SK-N-SH treated with all-trans-retinoic acid at 6 μM for 48 hours (cell line): ENCODE results near the gene DPP6.

ENCODE experiments used
- ATAC-seq: fragments of 200-7000 bp; cut with Tn5 transposase; 3 replicates; pipeline ENCODE4 v1.9.1; 2020; ENCODE audit warnings: mild to moderate bottlenecking, moderate library complexity
- ARNTL ChIP-seq: fragments of 450-650 bp; formaldehyde crosslinking; IDR thresholded peaks from 2 replicates; pipeline ENCODE4 v1.5.0; 2020; ENCODE audit warnings: low read depth, mild to moderate bottlenecking, moderate library complexity, borderline replicate concordance
- BACH2 ChIP-seq: fragments of 250-450 bp; sonication (Bioruptor Pico); IDR thresholded peaks from 2 replicates; pipeline ENCODE4 v1.9.0; 2021; ENCODE audit warnings: mild to moderate bottlenecking, borderline replicate concordance
- CSDC2 ChIP-seq: fragments of 250-450 bp; sonication (Bioruptor Pico); IDR thresholded peaks from 2 replicates; pipeline ENCODE4 v1.5.0; 2020; ENCODE audit warnings: mild to moderate bottlenecking, moderate library complexity
- ESRRG ChIP-seq: fragments of 250-450 bp; sonication (Bioruptor Pico); IDR thresholded peaks from 2 replicates; pipeline ENCODE4 v1.6.1; 2021; ENCODE audit warnings: mild to moderate bottlenecking
- GLIS3 ChIP-seq: fragments of 250-450 bp; sonication (Bioruptor Pico); IDR thresholded peaks from 2 replicates; pipeline ENCODE4 v1.5.0; 2020; ENCODE audit warnings: mild to moderate bottlenecking, moderate library complexity
- ISL1 ChIP-seq: fragments of 250-450 bp; sonication (Bioruptor Pico); IDR thresholded peaks from 2 replicates; pipeline ENCODE4 v2.1.2; 2022; ENCODE audit warnings: mild to moderate bottlenecking, moderate library complexity
- OSR1 ChIP-seq: fragments of 250-450 bp; sonication (Bioruptor Pico); IDR thresholded peaks from 2 replicates; pipeline ENCODE4 v1.8.0; 2022; ENCODE audit warnings: moderate library complexity, mild to moderate bottlenecking, inconsistent platforms
- POU6F1 ChIP-seq: fragments of 250-450 bp; sonication (Bioruptor Pico); IDR thresholded peaks from 2 replicates; pipeline ENCODE4 v1.8.0; 2021; ENCODE audit warnings: low read depth, mild to moderate bottlenecking, moderate library complexity, borderline replicate concordance
- PPARA ChIP-seq: fragments of 250-450 bp; sonication (Bioruptor Pico); IDR thresholded peaks from 2 replicates; pipeline ENCODE4 v1.5.0; 2020; ENCODE audit warnings: mild to moderate bottlenecking, borderline replicate concordance
- RARB ChIP-seq: fragments of 250-450 bp; sonication (Bioruptor Pico); IDR thresholded peaks from 2 replicates; pipeline ENCODE4 v1.8.0; 2021; ENCODE audit warnings: mild to moderate bottlenecking, moderate library complexity
- SNAI2 ChIP-seq: fragments of 250-450 bp; sonication (Bioruptor Pico); IDR thresholded peaks from 2 replicates; pipeline ENCODE4 v1.5.0; 2020; ENCODE audit warnings: mild to moderate bottlenecking, moderate library complexity
- TCF4 ChIP-seq: fragments of 250-450 bp; sonication (Bioruptor Pico); IDR thresholded peaks from 2 replicates; pipeline ENCODE4 v1.8.0; 2021; ENCODE audit warnings: mild to moderate bottlenecking, moderate library complexity, borderline replicate concordance
- TOX ChIP-seq: fragments of 250-450 bp; sonication (Bioruptor Pico); IDR thresholded peaks from 2 replicates; pipeline ENCODE4 v1.8.0; 2021; ENCODE audit warnings: mild to moderate bottlenecking, moderate library complexity, borderline replicate concordance
- TSHZ2 ChIP-seq: fragments of 250-450 bp; sonication (Bioruptor Pico); IDR thresholded peaks from 2 replicates; pipeline ENCODE4 v1.5.0; 2020; ENCODE audit warnings: mild to moderate bottlenecking, moderate library complexity
- ZC3H10 ChIP-seq: fragments of 250-450 bp; sonication (Bioruptor Pico); IDR thresholded peaks from 2 replicates; pipeline ENCODE4 v1.5.1; 2021; ENCODE audit warnings: mild to moderate bottlenecking, moderate library complexity
- ZFP30 ChIP-seq: fragments of 450-650 bp; formaldehyde crosslinking; IDR thresholded peaks from 2 replicates; pipeline ENCODE4 v1.5.0; 2022; ENCODE audit warnings: mild to moderate bottlenecking, moderate library complexity
- ZNF565 ChIP-seq: fragments of 450-650 bp; formaldehyde crosslinking; conservative IDR thresholded peaks from 2 replicates; pipeline ENCODE4 v1.5.0; 2020; ENCODE audit warnings: low read depth, mild to moderate bottlenecking, moderate library complexity
- ZNF70 ChIP-seq: fragments of 450-650 bp; formaldehyde crosslinking; IDR thresholded peaks from 2 replicates; pipeline ENCODE4 v1.5.0; 2020; ENCODE audit warnings: mild to moderate bottlenecking, moderate library complexity
- ZNF8 ChIP-seq: fragments of 450-650 bp; formaldehyde crosslinking; IDR thresholded peaks from 2 replicates; pipeline ENCODE4 v1.5.0; 2020; ENCODE audit warnings: mild to moderate bottlenecking, moderate library complexity
- TF ChIP-seq, protein P1 (sequence below): fragments of 250-450 bp; sonication (Bioruptor Pico); IDR thresholded peaks from 2 replicates; pipeline ENCODE4 v1.5.1; 2020; ENCODE audit warnings: low read depth, mild to moderate bottlenecking, moderate library complexity
- TF ChIP-seq, protein P2 (sequence below): fragments of 250-450 bp; sonication (Bioruptor Pico); IDR thresholded peaks from 2 replicates; pipeline ENCODE4 v1.8.0; 2020; ENCODE audit warnings: mild to moderate bottlenecking, moderate library complexity, borderline replicate concordance

The DPP6 gene

DNA sequence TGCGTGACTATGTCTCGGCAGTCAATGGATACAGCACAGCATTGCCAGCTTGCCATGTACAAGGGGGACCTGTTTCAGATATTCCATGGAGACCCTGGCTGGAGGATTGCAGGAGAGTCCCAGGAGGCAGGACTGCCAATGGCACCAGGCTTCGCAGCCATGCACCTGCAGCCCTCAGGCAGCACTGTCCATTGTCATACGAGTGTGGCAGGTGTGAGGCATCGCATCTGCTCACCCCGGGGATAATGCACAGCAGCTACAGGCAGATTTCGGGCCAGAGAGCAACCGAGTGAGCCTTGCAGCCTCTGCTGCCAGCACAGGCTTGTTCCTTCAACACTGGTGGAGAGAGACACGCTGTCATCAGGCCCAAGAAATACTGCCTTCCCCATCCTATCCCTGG, 535.6 kb downstream of the DPP6 start (continued):
- TF ChIP-seq TOX (no peak), TSHZ2 (no peak), ZNF565 (no peak)

- no peak for TF ChIP-seq GLIS3 (CRISPR knock-in tag)
- no peak; the same call in 1 of the 2 replicates for TF ChIP-seq TSHZ2
- no peak for TF ChIP-seq ISL1 (CRISPR knock-in tag)
- no peak for TF ChIP-seq TOX
- TF ChIP-seq ZNF565 = no peak
- TF ChIP-seq ZNF8 (CRISPR knock-in tag) = no peak
- TF ChIP-seq RARB (CRISPR knock-in tag) = no peak
- peak; percentile 46; the same call in 1 of the 2 replicates for TF ChIP-seq TCF4
These were observed 539.3 kb downstream of the DPP6 start for GRCh38 chr7:154591544-154591943.

GRCh38 chr7:154592388-154592787, 540.2 kb downstream of the DPP6 start:
- no peak for TF ChIP-seq ZNF70 (CRISPR knock-in tag)
- TF ChIP-seq ZNF565 = no peak
- no peak for TF ChIP-seq SNAI2 (CRISPR knock-in tag)
- no peak for TF ChIP-seq ZNF8 (CRISPR knock-in tag)
- no peak for TF ChIP-seq ZC3H10 (CRISPR knock-in tag)
- no peak for TF ChIP-seq CSDC2
- TF ChIP-seq, protein P1, sequence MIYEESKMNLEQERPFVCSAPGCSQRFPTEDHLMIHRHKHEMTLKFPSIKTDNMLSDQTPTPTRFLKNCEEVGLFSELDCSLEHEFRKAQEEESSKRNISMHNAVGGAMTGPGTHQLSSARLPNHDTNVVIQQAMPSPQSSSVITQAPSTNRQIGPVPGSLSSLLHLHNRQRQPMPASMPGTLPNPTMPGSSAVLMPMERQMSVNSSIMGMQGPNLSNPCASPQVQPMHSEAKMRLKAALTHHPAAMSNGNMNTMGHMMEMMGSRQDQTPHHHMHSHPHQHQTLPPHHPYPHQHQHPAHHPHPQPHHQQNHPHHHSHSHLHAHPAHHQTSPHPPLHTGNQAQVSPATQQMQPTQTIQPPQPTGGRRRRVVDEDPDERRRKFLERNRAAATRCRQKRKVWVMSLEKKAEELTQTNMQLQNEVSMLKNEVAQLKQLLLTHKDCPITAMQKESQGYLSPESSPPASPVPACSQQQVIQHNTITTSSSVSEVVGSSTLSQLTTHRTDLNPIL (CRISPR knock-in tag) = no peak
- no peak for TF ChIP-seq ESRRG (CRISPR knock-in tag)
- TF ChIP-seq OSR1 (CRISPR knock-in tag) = no peak
- no peak for TF ChIP-seq TSHZ2
- TF ChIP-seq, protein P2, sequence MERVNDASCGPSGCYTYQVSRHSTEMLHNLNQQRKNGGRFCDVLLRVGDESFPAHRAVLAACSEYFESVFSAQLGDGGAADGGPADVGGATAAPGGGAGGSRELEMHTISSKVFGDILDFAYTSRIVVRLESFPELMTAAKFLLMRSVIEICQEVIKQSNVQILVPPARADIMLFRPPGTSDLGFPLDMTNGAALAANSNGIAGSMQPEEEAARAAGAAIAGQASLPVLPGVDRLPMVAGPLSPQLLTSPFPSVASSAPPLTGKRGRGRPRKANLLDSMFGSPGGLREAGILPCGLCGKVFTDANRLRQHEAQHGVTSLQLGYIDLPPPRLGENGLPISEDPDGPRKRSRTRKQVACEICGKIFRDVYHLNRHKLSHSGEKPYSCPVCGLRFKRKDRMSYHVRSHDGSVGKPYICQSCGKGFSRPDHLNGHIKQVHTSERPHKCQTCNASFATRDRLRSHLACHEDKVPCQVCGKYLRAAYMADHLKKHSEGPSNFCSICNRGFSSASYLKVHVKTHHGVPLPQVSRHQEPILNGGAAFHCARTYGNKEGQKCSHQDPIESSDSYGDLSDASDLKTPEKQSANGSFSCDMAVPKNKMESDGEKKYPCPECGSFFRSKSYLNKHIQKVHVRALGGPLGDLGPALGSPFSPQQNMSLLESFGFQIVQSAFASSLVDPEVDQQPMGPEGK (CRISPR knock-in tag) = no peak
- TF ChIP-seq ISL1 (CRISPR knock-in tag) = no peak
- no peak for TF ChIP-seq GLIS3 (CRISPR knock-in tag)
- TF ChIP-seq PPARA (CRISPR knock-in tag) = no peak
- no peak for TF ChIP-seq BACH2 (CRISPR knock-in tag)
- no peak for TF ChIP-seq ARNTL (CRISPR knock-in tag)
- no peak for TF ChIP-seq POU6F1 (CRISPR knock-in tag)
- no peak for TF ChIP-seq ZFP30 (CRISPR knock-in tag)
- no peak for TF ChIP-seq TOX
- ATAC-seq = no peak

More at GRCh38 chr7:154591544-154591943, 539.3 kb downstream of the DPP6 start:
- ATAC-seq = no peak; the same call in 2 of the 3 replicates
